ENCODE data around the gene OAS2.

- TF ChIP-seq, protein P1, sequence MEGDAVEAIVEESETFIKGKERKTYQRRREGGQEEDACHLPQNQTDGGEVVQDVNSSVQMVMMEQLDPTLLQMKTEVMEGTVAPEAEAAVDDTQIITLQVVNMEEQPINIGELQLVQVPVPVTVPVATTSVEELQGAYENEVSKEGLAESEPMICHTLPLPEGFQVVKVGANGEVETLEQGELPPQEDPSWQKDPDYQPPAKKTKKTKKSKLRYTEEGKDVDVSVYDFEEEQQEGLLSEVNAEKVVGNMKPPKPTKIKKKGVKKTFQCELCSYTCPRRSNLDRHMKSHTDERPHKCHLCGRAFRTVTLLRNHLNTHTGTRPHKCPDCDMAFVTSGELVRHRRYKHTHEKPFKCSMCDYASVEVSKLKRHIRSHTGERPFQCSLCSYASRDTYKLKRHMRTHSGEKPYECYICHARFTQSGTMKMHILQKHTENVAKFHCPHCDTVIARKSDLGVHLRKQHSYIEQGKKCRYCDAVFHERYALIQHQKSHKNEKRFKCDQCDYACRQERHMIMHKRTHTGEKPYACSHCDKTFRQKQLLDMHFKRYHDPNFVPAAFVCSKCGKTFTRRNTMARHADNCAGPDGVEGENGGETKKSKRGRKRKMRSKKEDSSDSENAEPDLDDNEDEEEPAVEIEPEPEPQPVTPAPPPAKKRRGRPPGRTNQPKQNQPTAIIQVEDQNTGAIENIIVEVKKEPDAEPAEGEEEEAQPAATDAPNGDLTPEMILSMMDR (conservative IDR thresholded peaks at IDR 0.05): no peak
- TF ChIP-seq ZFX (IDR thresholded peaks at IDR 0.05): no peak
These were observed 842 bp downstream of the OAS2 start for GRCh38 chr12:112979041-112979680.

All from C4-2B (cell line).